Endothelial cell of umbilical vein (primary cell): ENCODE data around the gene SNX30.

Source experiments
- CTCF ChIP-seq, 2 donors: IDR thresholded peaks; 1 replicate in 1 of 2; 2 replicates in 1 of 2; pipeline ENCODE4 v1.5.1; 2011; ENCODE audit warnings: low read length in 2 of 2, mild to moderate bottlenecking in 2 of 2, moderate library complexity in 2 of 2, control low read depth in 1 of 2, inconsistent platforms in 1 of 2, low read depth in 1 of 2; ENCODE audit not compliant: insufficient read depth in 1 of 2; ENCODE audit errors: extremely low read depth in 1 of 2
- JUN ChIP-seq: IDR thresholded peaks from 2 replicates; pipeline ENCODE4 v1.6.1; 2011; ENCODE audit warnings: borderline replicate concordance, low read depth; ENCODE audit not compliant: insufficient read length, insufficient read depth
- POLR2A ChIP-seq: IDR thresholded peaks from 2 replicates; pipeline ENCODE4 v1.6.1; 2012; ENCODE audit warnings: low read depth, mild to moderate bottlenecking, control low read depth, low read length
- POLR2AphosphoS5 ChIP-seq: IDR thresholded peaks from 2 replicates; pipeline ENCODE4 v1.6.1; 2012; ENCODE audit warnings: low read depth, mild to moderate bottlenecking, control low read depth, low read length, moderate library complexity; ENCODE audit not compliant: insufficient read depth

GRCh38 chr9:112712678-112713077 lies 37.9 kb upstream of the SNX30 start:
- TF ChIP-seq CTCF (IDR thresholded peaks at IDR 0.05; ENCODE audit: extremely low read depth in 1 of 2, insufficient read depth in 1 of 2, low read depth in 1 of 2, low read length in 2 of 2) (no peak), POLR2A (no peak), POLR2AphosphoS5 (no peak), JUN (no peak)
